Prostate gland (tissue), 2 donors: ENCODE measurements around the gene PRKG1. TPM values are rescaled to one million over a fixed set of nuclear protein-coding genes. Genes with fewer than 3 reads are reported as not detected.

Source experiments
- DNase-seq: peaks from one replicate; pipeline ENCODE4 v3.0.0-alpha.2; 2019; ENCODE audit warnings: low spot score
- H3K27ac ChIP-seq, 2 donors: fragments of 200-600 bp; sonication (generic); 2 replicates each; pipeline ENCODE4 v1.5.1; 2017 to 2019
- H3K27me3 ChIP-seq: fragments of 200-600 bp; sonication (generic); replicated peaks from 2 replicates; pipeline ENCODE4 v1.5.1; 2019; ENCODE audit not compliant: insufficient read depth
- H3K36me3 ChIP-seq, 2 donors: fragments of 200-600 bp; sonication (generic); 1 replicate in 1 of 2; 2 replicates in 1 of 2; pipeline versions ENCODE4 v1.5.1 to v1.8.1; 2017 to 2019
- H3K4me1 ChIP-seq: fragments of 200-600 bp; sonication (generic); replicated peaks from 2 replicates; pipeline ENCODE4 v1.5.1; 2019
- H3K4me3 ChIP-seq, 2 donors: fragments of 200-600 bp; sonication (generic); 2 replicates each; pipeline ENCODE4 v1.5.1; 2017 to 2019
- H3K9me3 ChIP-seq: fragments of 200-600 bp; sonication (generic); 2 replicates; pipeline ENCODE4 v1.5.1; 2017
- POLR2A ChIP-seq: fragments of 450-650 bp; IDR thresholded peaks from one replicate; pipeline ENCODE4 v1.6.1; 2016; ENCODE audit warnings: antibody characterized with exemption, mild to moderate bottlenecking
- POLR2AphosphoS5 ChIP-seq: sonication (generic); formaldehyde crosslinking; IDR thresholded peaks from one replicate; pipeline ENCODE4 v1.6.1; 2017; ENCODE audit warnings: antibody characterized with exemption
- WGBS: methylation state at CpG from one replicate; pipeline ENCODE4 v1.1.5; 2018; 5-methylcytosine and 5-hydroxymethylcytosine counted together
- intact Hi-C: fragments of 100-400 bp; cut with DNase I; formaldehyde crosslinking; loops from one replicate; pipeline ENCODE4 v1.14.2; 2022
- total RNA-seq, 2 donors: library from RNA; depleted of rRNA; stranded (reverse); fragments of >200 nt; gene quantifications; one replicate each; pipeline ENCODE4 v1.1.0, GENCODE V29; 2016
- TF ChIP-seq, protein P1 (sequence below), 4 experiments: fragments of 200-600 bp in 2 of 4; fragments of 450-650 bp in 2 of 4; sonication (generic) in 2 of 4; IDR thresholded peaks; 1 replicate in 3 of 4; 2 replicates in 1 of 4; pipeline ENCODE4 v1.5.1; 2016 to 2019; ENCODE audit warnings: antibody characterized with exemption in 4 of 4, mild to moderate bottlenecking in 2 of 4, moderate library complexity in 2 of 4

Gene PRKG1
- total RNA-seq, 2 donors from 2014 or later, result 2.7 to 9.0 TPM

DNA sequence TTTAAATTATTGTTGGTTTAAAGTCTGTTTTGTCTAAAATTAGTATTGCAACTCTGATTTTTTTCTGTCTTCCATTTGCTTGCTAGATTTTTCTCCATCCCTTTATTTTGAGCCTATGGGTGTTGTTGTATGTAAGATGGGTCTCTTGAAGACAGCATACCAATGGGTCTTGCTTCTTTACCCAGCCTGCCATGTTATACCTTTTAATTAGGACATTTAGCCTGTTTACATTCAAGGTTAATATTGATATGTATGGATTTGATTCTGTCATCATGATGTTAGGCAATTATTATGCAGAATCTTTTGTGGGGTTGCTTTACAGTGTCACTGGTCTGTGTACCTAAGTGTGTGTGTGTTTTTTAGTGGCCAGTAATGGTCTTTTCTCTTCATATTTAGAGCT, 906.5 kb downstream of the PRKG1 start:
- Histone ChIP-seq H3K36me3 (no peaks in the 10 kb centered on the region), H3K4me3 (no peak overlapping the region), H3K27me3 (no peaks in the 10 kb centered on the region), H3K27ac (no peak overlapping the region), H3K4me1 (no peaks in the 10 kb centered on the region), H3K9me3 (no peaks in the 10 kb centered on the region)
- TF ChIP-seq POLR2A (no peak), POLR2AphosphoS5 (no peak)
- TF ChIP-seq, protein P1, sequence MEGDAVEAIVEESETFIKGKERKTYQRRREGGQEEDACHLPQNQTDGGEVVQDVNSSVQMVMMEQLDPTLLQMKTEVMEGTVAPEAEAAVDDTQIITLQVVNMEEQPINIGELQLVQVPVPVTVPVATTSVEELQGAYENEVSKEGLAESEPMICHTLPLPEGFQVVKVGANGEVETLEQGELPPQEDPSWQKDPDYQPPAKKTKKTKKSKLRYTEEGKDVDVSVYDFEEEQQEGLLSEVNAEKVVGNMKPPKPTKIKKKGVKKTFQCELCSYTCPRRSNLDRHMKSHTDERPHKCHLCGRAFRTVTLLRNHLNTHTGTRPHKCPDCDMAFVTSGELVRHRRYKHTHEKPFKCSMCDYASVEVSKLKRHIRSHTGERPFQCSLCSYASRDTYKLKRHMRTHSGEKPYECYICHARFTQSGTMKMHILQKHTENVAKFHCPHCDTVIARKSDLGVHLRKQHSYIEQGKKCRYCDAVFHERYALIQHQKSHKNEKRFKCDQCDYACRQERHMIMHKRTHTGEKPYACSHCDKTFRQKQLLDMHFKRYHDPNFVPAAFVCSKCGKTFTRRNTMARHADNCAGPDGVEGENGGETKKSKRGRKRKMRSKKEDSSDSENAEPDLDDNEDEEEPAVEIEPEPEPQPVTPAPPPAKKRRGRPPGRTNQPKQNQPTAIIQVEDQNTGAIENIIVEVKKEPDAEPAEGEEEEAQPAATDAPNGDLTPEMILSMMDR (IDR thresholded peaks at IDR 0.05), result no peak
- DNase-seq, result no peak
- intact Hi-C loops, result no loop called here

DNA sequence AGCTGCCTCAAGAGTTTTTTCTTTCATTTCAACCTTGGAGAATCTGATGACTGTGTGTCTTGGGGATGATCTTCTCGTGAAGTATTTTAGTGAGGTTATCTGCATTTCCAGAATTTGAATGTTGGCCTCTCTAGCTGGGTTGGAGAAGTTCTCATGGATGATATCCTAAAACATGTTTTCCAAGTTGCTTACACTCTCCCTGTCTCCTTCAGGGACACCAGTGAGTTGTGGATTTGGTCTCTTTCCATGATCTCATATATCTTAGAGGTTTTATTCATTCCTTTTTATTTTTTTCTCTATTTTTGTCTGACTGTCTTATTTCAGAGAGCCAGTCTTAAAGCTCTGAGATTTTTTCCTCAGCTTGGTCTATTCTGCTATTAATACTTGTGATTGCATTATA, 907.4 kb downstream of the PRKG1 start:
- H3K27me3 ChIP-seq, result no peaks in the 10 kb centered on the region
- H3K36me3 ChIP-seq, result no peaks in the 10 kb centered on the region
- TF ChIP-seq POLR2AphosphoS5 (no peak), POLR2A (no peak)
- TF ChIP-seq, protein P1 (IDR thresholded peaks at IDR 0.05), result no peak
- H3K9me3 ChIP-seq, result no peaks in the 10 kb centered on the region
- intact Hi-C loops, result no loop called here
- H3K27ac ChIP-seq, result no peak overlapping the region
- DNase-seq, result no peak
- no peaks in the 10 kb centered on the region for H3K4me1 ChIP-seq
- H3K4me3 ChIP-seq, result no peak overlapping the region
- 94% methylated on average over 1 of the region's 1 CpG for WGBS

DNA sequence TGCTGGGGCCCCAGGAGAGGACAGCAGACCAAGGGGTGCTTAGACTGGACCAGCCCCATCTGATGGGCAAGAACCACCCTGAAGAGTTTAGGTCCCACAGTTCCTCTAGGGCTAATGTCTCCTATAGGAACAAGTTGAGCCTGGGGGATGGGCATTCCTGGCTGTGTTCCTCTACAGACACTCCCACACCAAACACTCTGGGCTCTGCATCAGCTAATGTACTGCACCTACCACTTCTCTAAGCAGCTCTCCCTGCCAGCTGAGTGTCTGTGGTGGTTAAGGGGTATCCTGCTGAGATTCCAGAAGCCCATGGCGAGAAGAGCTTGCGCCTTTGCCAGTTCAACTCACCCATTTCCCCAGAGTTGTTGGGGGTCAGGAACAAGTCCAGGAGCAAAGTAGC, 909.2 kb downstream of the PRKG1 start:
- TF ChIP-seq POLR2A, result no peak
- TF ChIP-seq, protein P1 (IDR thresholded peaks at IDR 0.05), result no peak
- TF ChIP-seq POLR2AphosphoS5, result no peak
- Histone ChIP-seq H3K27me3 (no peaks in the 10 kb centered on the region), H3K4me1 (no peaks in the 10 kb centered on the region), H3K4me3 (no peak overlapping the region), H3K9me3 (no peaks in the 10 kb centered on the region), H3K27ac (no peak overlapping the region), H3K36me3 (no peaks in the 10 kb centered on the region)
- DNase-seq, result no peak
- intact Hi-C loops, result no loop called here
- 100% methylated on average over 2 of the region's 2 CpGs for WGBS

DNA sequence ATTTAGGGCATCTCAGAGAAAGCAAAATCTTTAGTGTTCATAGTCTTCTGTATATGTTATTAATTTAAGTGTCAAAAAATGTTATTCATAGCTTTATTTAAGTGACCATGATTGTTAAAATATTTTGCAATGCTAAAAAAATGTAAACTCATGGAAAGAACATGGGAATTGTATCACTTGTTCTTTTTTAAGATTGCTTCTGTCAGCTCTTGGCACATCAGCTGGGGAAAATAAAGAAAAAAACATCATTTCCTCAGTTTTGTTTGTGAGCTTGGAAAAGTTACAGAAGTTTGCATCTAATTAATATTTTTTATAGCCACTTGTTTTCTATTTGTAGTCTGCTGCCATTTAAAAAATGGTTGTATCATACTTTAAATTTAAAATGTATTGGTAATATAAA, 911.0 kb downstream of the PRKG1 start:
- no peak for DNase-seq
- Histone ChIP-seq H3K27ac (no peak overlapping the region), H3K9me3 (no peaks in the 10 kb centered on the region), H3K36me3 (no peaks in the 10 kb centered on the region), H3K4me3 (no peak overlapping the region), H3K4me1 (no peaks in the 10 kb centered on the region), H3K27me3 (no peaks in the 10 kb centered on the region)
- TF ChIP-seq, protein P1 (IDR thresholded peaks at IDR 0.05), result no peak
- TF ChIP-seq POLR2A (no peak), POLR2AphosphoS5 (no peak)
- intact Hi-C loops, result no loop called here

DNA sequence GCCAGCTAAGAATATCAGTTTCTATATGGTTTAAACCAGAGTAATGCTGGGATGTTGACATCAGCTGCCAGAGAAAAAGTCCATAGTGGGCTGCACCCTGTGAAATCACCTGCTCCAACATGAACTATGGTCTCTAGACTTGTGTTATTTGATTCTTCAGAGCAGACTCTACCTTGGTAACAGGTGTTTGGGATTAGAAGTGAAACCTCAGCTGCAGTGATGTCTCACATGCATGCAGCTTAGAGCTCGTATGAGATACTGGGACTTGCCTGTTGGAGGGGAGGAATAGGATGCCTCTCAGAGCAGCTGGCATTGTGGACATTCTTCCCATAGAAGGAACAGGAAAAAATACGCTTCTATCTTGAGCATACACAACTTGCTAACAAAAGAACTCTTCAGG, 912.2 kb downstream of the PRKG1 start:
- intact Hi-C loops, result no loop called here
- Histone ChIP-seq H3K9me3 (no peaks in the 10 kb centered on the region), H3K4me1 (no peaks in the 10 kb centered on the region), H3K36me3 (no peaks in the 10 kb centered on the region), H3K4me3 (no peak overlapping the region), H3K27ac (no peak overlapping the region), H3K27me3 (no peaks in the 10 kb centered on the region)
- no peak for DNase-seq
- TF ChIP-seq, protein P1 (IDR thresholded peaks at IDR 0.05), result no peak
- no peak for TF ChIP-seq POLR2A
- TF ChIP-seq POLR2AphosphoS5, result no peak
- 59% methylated on average over 2 of the region's 2 CpGs for WGBS
